GM12878 (cell line): ENCODE measurements around the gene DLG2. TPM values are rescaled to one million over a fixed set of nuclear protein-coding genes. Genes with fewer than 3 reads are reported as not detected.

Experiments used
- ASH2L ChIP-seq: fragments of 300-600, 200-600 bp; sonication (generic); IDR thresholded peaks from 2 replicates; pipeline ENCODE4 v1.6.1; 2017; ENCODE audit warnings: low read depth, mild to moderate bottlenecking, borderline replicate concordance
- BACH1 ChIP-seq: fragments of 450-650 bp; IDR thresholded peaks from 2 replicates; pipeline ENCODE4 v1.6.1; 2017; ENCODE audit warnings: mild to moderate bottlenecking, borderline replicate concordance
- CBFB ChIP-seq: IDR thresholded peaks from 2 replicates; pipeline ENCODE4 v1.6.1; 2016; ENCODE audit warnings: antibody characterized with exemption, low read depth
- CBX3 ChIP-seq: fragments of 200-600 bp; sonication (generic); IDR thresholded peaks from 2 replicates; pipeline ENCODE4 v1.6.1; 2016; ENCODE audit warnings: low read depth, borderline replicate concordance
- CEBPB ChIP-seq, 2 experiments: fragments of 150-350 bp in 1 of 2; IDR thresholded peaks; 2 replicates each; pipeline ENCODE4 v1.6.1; 2012 to 2014; ENCODE audit warnings: low read depth in 2 of 2, low read length in 2 of 2, borderline replicate concordance in 1 of 2, inconsistent platforms in 1 of 2
- CHD4 ChIP-seq: fragments of 200-600 bp; sonication (generic); IDR thresholded peaks from 2 replicates; pipeline ENCODE4 v1.6.1; 2016; ENCODE audit warnings: mild to moderate bottlenecking
- HDAC6 ChIP-seq: fragments of 200-600 bp; sonication (generic); IDR thresholded peaks from one replicate; pipeline ENCODE4 v1.8.0; 2017; ENCODE audit warnings: antibody characterized with exemption; ENCODE audit not compliant: unreplicated experiment
- NFIC ChIP-seq: IDR thresholded peaks from 2 replicates; pipeline ENCODE4 v1.6.1; 2012; ENCODE audit warnings: low read depth, mild to moderate bottlenecking, inconsistent platforms, low read length, moderate library complexity
- PAX5 ChIP-seq: IDR thresholded peaks from 2 replicates; pipeline ENCODE4 v1.6.1; 2011; ENCODE audit warnings: low read depth, low read length, borderline replicate concordance
- PKNOX1 ChIP-seq: fragments of 450-650 bp; IDR thresholded peaks from 2 replicates; pipeline ENCODE4 v1.6.1; 2016; ENCODE audit warnings: mild to moderate bottlenecking
- POLR2AphosphoS5 ChIP-seq: IDR thresholded peaks from 2 replicates; pipeline ENCODE4 v1.6.1; 2011; ENCODE audit warnings: mild to moderate bottlenecking, low read length, inconsistent platforms
- RB1 ChIP-seq: fragments of 450-650 bp; formaldehyde crosslinking; IDR thresholded peaks from 2 replicates; pipeline ENCODE4 v1.6.1; 2017; ENCODE audit warnings: mild to moderate bottlenecking, borderline replicate concordance
- RUNX3 ChIP-seq: IDR thresholded peaks from 2 replicates; pipeline ENCODE4 v1.6.1; 2012; ENCODE audit warnings: low read length, inconsistent platforms
- SREBF1 ChIP-seq: IDR thresholded peaks from 2 replicates; pipeline ENCODE4 v1.6.1; 2012; ENCODE audit warnings: mild to moderate bottlenecking, low read length
- TAF1 ChIP-seq: IDR thresholded peaks from 2 replicates; pipeline ENCODE4 v1.6.1; 2011; ENCODE audit warnings: mild to moderate bottlenecking, low read depth, low read length, borderline replicate concordance
- ZNF687 ChIP-seq: fragments of 450-650 bp; IDR thresholded peaks from 2 replicates; pipeline ENCODE4 v1.6.1; 2017; ENCODE audit warnings: mild to moderate bottlenecking, moderate library complexity
- ZZZ3 ChIP-seq: IDR thresholded peaks from 2 replicates; pipeline ENCODE4 v1.6.1; 2011; ENCODE audit warnings: low read depth; ENCODE audit not compliant: control insufficient read depth, insufficient read length
- polyA plus RNA-seq, 11 experiments: library from polyadenylated mRNA; depleted of rRNA in 4 of 11; unstranded in 6 of 11; stranded (reverse) in 5 of 11; fragments of >200 nt; fragmentation: Nextera tagmentation in 4 of 11; fragmentation: Illumina TruSeq in 1 of 11; extraction: Ambion mirVana in 4 of 11; extraction: Trizol in 1 of 11; gene quantifications; 1 replicate in 1 of 11; 2 replicates in 10 of 11; pipeline versions ENCODE4 v1.2.1 to v1.2.3, GENCODE V29; 2011 to 2016; ENCODE audit warnings: inconsistent platforms in 2 of 11, missing spikeins in 2 of 11, low read depth in 1 of 11
- total RNA-seq, 4 experiments: library from RNA; depleted of rRNA in 3 of 4; stranded (reverse); fragments of >200 nt in 3 of 4; fragmentation: Illumina TruSeq in 1 of 4; extraction: Trizol in 1 of 4; gene quantifications; 2 replicates each; pipeline versions ENCODE4 v1.2.1 to v1.2.3, GENCODE V29; 2013 to 2021
- TF ChIP-seq, protein P1 (sequence below): IDR thresholded peaks from 2 replicates; pipeline ENCODE4 v1.6.1; 2011; ENCODE audit warnings: mild to moderate bottlenecking, low read depth, low read length, moderate library complexity; ENCODE audit not compliant: insufficient replicate concordance
- TF ChIP-seq, protein P2 (sequence below): fragments of 450-650 bp; conservative IDR thresholded peaks from 2 replicates; pipeline ENCODE4 v1.6.1; 2017; ENCODE audit warnings: mild to moderate bottlenecking, moderate library complexity

The DLG2 gene
- total and polyA plus RNA-seq, 10 of the 15 experiments (the other 5 are each of a cell fraction or from before 2014, with no cell fraction given) = 0.09 to 0.98 (median 0.35) TPM

DNA sequence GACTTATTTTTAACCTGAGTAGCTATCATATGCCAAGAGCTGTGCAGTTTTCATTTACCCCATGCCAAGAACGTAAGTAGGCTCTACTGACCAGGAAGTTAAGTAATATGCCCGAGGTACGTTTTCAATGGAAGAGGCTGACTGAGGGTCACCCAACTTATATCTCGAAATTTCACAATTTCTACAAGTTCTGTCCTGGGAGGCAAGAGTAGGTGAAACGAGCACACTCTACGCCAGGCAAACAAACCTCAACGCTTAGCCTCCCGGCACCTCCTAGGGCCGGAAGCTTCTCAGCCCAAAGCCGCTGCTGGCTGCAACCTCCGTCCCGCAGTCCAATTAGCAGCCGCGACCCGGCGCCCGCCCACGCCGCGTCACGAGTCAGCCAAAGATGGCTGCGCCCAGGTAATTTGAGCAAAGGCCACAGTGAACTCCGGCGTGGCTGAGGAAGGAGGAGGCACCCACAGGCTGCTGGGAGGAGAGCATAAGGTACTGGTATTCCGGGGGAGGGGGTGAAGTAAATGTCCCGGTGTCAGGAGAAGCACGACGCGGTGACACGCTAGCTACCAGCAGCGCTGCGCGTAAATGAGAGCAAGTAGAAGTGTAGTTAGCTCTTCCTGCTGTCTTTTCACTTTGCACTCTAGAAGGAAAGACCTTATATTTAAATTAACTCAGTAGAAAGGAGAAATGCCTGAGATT is 20.6 kb upstream of the DLG2 start, which contains the start of gene TMEM126A (continued):
- TF ChIP-seq NFIC (peak; percentile 38; the same call in 1 of the 2 replicates), TAF1 (peak; percentile 88), RB1 (0 out of 2 replicates have a peak, but pooled peaks have one; percentile 42), ZZZ3 (no peak), CBX3 (no peak), PKNOX1 (peak; percentile 13; the same call in 1 of the 2 replicates), POLR2AphosphoS5 (peak; percentile 95), CHD4 (no peak), HDAC6 (peak; percentile 55), ASH2L (no peak), ZNF687 (peak; percentile 53; the same call in 1 of the 2 replicates), CEBPB (IDR thresholded peaks at IDR 0.05; ENCODE audit: borderline replicate concordance in 1 of 2, low read depth in 2 of 2, low read length in 2 of 2) (no peak), CBFB (peak; percentile 76), PAX5 (no peak), RUNX3 (peak; percentile 65), SREBF1 (0 out of 2 replicates have a peak, but pooled peaks have one; percentile 16), BACH1 (0 out of 2 replicates have a peak, but pooled peaks have one; percentile 56)
- TF ChIP-seq, protein P1, sequence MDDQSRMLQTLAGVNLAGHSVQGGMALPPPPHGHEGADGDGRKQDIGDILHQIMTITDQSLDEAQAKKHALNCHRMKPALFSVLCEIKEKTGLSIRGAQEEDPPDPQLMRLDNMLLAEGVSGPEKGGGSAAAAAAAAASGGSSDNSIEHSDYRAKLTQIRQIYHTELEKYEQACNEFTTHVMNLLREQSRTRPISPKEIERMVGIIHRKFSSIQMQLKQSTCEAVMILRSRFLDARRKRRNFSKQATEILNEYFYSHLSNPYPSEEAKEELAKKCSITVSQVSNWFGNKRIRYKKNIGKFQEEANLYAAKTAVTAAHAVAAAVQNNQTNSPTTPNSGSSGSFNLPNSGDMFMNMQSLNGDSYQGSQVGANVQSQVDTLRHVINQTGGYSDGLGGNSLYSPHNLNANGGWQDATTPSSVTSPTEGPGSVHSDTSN = no peak
- TF ChIP-seq, protein P2, sequence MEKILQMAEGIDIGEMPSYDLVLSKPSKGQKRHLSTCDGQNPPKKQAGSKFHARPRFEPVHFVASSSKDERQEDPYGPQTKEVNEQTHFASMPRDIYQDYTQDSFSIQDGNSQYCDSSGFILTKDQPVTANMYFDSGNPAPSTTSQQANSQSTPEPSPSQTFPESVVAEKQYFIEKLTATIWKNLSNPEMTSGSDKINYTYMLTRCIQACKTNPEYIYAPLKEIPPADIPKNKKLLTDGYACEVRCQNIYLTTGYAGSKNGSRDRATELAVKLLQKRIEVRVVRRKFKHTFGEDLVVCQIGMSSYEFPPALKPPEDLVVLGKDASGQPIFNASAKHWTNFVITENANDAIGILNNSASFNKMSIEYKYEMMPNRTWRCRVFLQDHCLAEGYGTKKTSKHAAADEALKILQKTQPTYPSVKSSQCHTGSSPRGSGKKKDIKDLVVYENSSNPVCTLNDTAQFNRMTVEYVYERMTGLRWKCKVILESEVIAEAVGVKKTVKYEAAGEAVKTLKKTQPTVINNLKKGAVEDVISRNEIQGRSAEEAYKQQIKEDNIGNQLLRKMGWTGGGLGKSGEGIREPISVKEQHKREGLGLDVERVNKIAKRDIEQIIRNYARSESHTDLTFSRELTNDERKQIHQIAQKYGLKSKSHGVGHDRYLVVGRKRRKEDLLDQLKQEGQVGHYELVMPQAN = peak; percentile 74
